OCI-LY7 (cell line): ENCODE measurements around the gene PATE2. TPM values are rescaled to one million over a fixed set of nuclear protein-coding genes. Genes with fewer than 3 reads are reported as not detected.

Source experiments
- BruUV-seq: library from RNA; stranded (reverse); fragments of 400-500 nt; replicated peaks from 2 replicates; lab custom pipeline; 2021; lab: Mats Ljungman, UMichigan
- CTCF ChIA-PET: fragments of 300-600 bp; sonication (Branson Sonifier 250); formaldehyde crosslinking; loops from one replicate; lab custom pipeline; 2022; ENCODE audit warnings: antibody characterized with exemption; ENCODE audit not compliant: unreplicated experiment; lab: Charles Lee
- POLR2A ChIA-PET: fragments of 300-600 bp; sonication (Branson Sonifier 250); formaldehyde crosslinking; loops from one replicate; lab custom pipeline; 2022; ENCODE audit warnings: antibody characterized with exemption; lab: Charles Lee
- DNase-seq: peaks from one replicate; pipeline ENCODE4 v3.0.0-alpha.2; 2015; ENCODE audit warnings: low spot score
- H2AFZ ChIP-seq: fragments of 200-600 bp; sonication (generic), shearing (Covaris generic); 2 replicates; pipeline ENCODE4 v1.6.1; 2014; ENCODE audit warnings: mild to moderate bottlenecking, antibody characterized with exemption, low read length, moderate library complexity
- H3K27ac ChIP-seq: fragments of 200-600 bp; sonication (generic); 2 replicates; pipeline ENCODE4 v1.5.1; 2014; ENCODE audit warnings: mixed run types, low read depth, mild to moderate bottlenecking, moderate library complexity, low read length, inconsistent platforms; ENCODE audit not compliant: poor library complexity, severe bottlenecking
- H3K36me3 ChIP-seq: fragments of 200-600 bp; sonication (generic); 2 replicates; pipeline ENCODE4 v1.6.1; 2014; ENCODE audit warnings: mild to moderate bottlenecking, antibody characterized with exemption, low read length, moderate library complexity, mixed read lengths; ENCODE audit not compliant: insufficient read depth
- H3K4me1 ChIP-seq: fragments of 200-600 bp; sonication (generic); 2 replicates; pipeline ENCODE4 v1.5.1; 2014; ENCODE audit warnings: mild to moderate bottlenecking, low read length; ENCODE audit not compliant: insufficient read depth, poor library complexity, severe bottlenecking
- H3K4me2 ChIP-seq: fragments of 200-600 bp; sonication (generic); 2 replicates; pipeline ENCODE4 v1.6.1; 2014; ENCODE audit warnings: mild to moderate bottlenecking, low read length
- H3K4me3 ChIP-seq: fragments of 200-600 bp; sonication (generic); 2 replicates; pipeline ENCODE4 v1.5.1; 2014; ENCODE audit warnings: mild to moderate bottlenecking, low read depth, low read length; ENCODE audit not compliant: poor library complexity, severe bottlenecking
- H3K79me2 ChIP-seq: fragments of 200-600 bp; sonication (generic); 2 replicates; pipeline ENCODE4 v1.6.1; 2016; ENCODE audit warnings: low read depth, mild to moderate bottlenecking, low read length, moderate library complexity, mixed read lengths; ENCODE audit not compliant: insufficient read depth
- H3K9me2 ChIP-seq: fragments of 200-600 bp; sonication (generic); 2 replicates; pipeline ENCODE4 v1.6.1; 2016; ENCODE audit warnings: mild to moderate bottlenecking, low read length, mixed read lengths; ENCODE audit not compliant: insufficient read depth
- H3K9me3 ChIP-seq: fragments of 200-600 bp; sonication (generic); 2 replicates; pipeline ENCODE4 v1.6.1; 2014; ENCODE audit warnings: mild to moderate bottlenecking, mixed run types, low read length, mixed read lengths
- H4K20me1 ChIP-seq: fragments of 200-600 bp; sonication (generic); 2 replicates; pipeline ENCODE4 v1.6.1; 2014; ENCODE audit warnings: mild to moderate bottlenecking, antibody characterized with exemption, low read length, moderate library complexity, mixed read lengths; ENCODE audit not compliant: insufficient read depth
- CTCF ChIP-seq: fragments of 200-600 bp; sonication (generic); conservative IDR thresholded peaks from 2 replicates; pipeline ENCODE4 v1.5.1; 2014; ENCODE audit warnings: mild to moderate bottlenecking, antibody characterized with exemption, low read length, moderate library complexity, mixed read lengths
- EZH2phosphoT487 ChIP-seq: fragments of 200-600 bp; sonication (generic); IDR thresholded peaks from 2 replicates; pipeline ENCODE4 v1.6.1; 2018; ENCODE audit warnings: low read depth, borderline replicate concordance, mild to moderate bottlenecking, mixed run types, antibody characterized with exemption, low read length, moderate library complexity, mixed read lengths
- intact Hi-C: fragments of 100-400 bp; cut with micrococcal nuclease; formaldehyde crosslinking; loops from one replicate; pipeline ENCODE4 v1.10.0; 2022; ENCODE audit not compliant: unreplicated experiment
- total RNA-seq, 2 experiments: library from RNA; depleted of rRNA in 1 of 2; stranded (reverse); fragments of >200 nt in 1 of 2; shearing (Covaris generic) in 1 of 2; gene quantifications; 2 replicates each; pipeline ENCODE4 v1.2.3, GENCODE V29; 2014 to 2022

Gene PATE2
- total RNA-seq, 2 experiments from 2014 or later, result 1.4 to 1.6 TPM

- intact Hi-C loops, result no loop called here
- Histone ChIP-seq H2AFZ (no peak overlapping the region), H3K27ac (no peak overlapping the region), H4K20me1 (no peaks in the 10 kb centered on the region), H3K9me3 (peaks cover 16% of the 10 kb centered on the region), H3K4me2 (no peak overlapping the region), H3K79me2 (no peaks in the 10 kb centered on the region), H3K9me2 (no peaks in the 10 kb centered on the region), H3K4me1 (no peaks in the 10 kb centered on the region), H3K36me3 (no peaks in the 10 kb centered on the region), H3K4me3 (no peak overlapping the region)
- DNase-seq, result no peak
- BruUV-seq, result no TSS peak
- TF ChIP-seq EZH2phosphoT487 (no peak), CTCF (no peak)
- ChIA-PET CTCF (no interaction called here), POLR2A (no interaction called here)
Observed at GRCh38 chr11:125799808-125800207, 21.2 kb upstream of the PATE2 start.

GRCh38 chr11:125797641-125798040 is 19.0 kb upstream of the PATE2 start:
- Histone ChIP-seq H3K4me2 (no peak overlapping the region), H3K9me2 (no peaks in the 10 kb centered on the region), H3K4me3 (no peak overlapping the region), H3K9me3 (peaks cover 8% of the 10 kb centered on the region), H3K4me1 (no peaks in the 10 kb centered on the region), H2AFZ (no peak overlapping the region), H4K20me1 (no peaks in the 10 kb centered on the region), H3K27ac (no peak overlapping the region), H3K79me2 (no peaks in the 10 kb centered on the region), H3K36me3 (no peaks in the 10 kb centered on the region)
- ChIA-PET POLR2A (no interaction called here), CTCF (no interaction called here)
- DNase-seq, result no peak
- intact Hi-C loops, result no loop called here
- no TSS peak for BruUV-seq
- TF ChIP-seq CTCF (no peak), EZH2phosphoT487 (no peak)

- no peak for TF ChIP-seq EZH2phosphoT487
- no peak for TF ChIP-seq CTCF
- Histone ChIP-seq H3K36me3 (no peaks in the 10 kb centered on the region), H3K4me2 (no peak overlapping the region), H4K20me1 (no peaks in the 10 kb centered on the region), H3K4me3 (no peak overlapping the region), H3K4me1 (no peaks in the 10 kb centered on the region), H2AFZ (no peak overlapping the region), H3K79me2 (no peaks in the 10 kb centered on the region), H3K9me3 (no peaks in the 10 kb centered on the region), H3K9me2 (no peaks in the 10 kb centered on the region), H3K27ac (no peak overlapping the region)
- DNase-seq, result no peak
- ChIA-PET CTCF (no interaction called here), POLR2A (no interaction called here)
- no TSS peak for BruUV-seq
- intact Hi-C loops, result no loop called here
Observed at GRCh38 chr11:125790825-125791224, 12.2 kb upstream of the PATE2 start.
